Spleen (tissue), 7 donors: ENCODE results near the gene KLC4.

Source experiments
- CTCF ChIP-seq, 11 experiments: fragments of 200-600 bp in 7 of 11; fragments of 450-650 bp in 4 of 11; sonication (generic) in 4 of 11; IDR thresholded peaks in 8 of 11; conservative IDR thresholded peaks in 3 of 11; 1 replicate in 7 of 11; 2 replicates in 4 of 11; pipeline versions ENCODE4 v1.4.0 to v1.8.0; 2016 to 2021; ENCODE audit warnings: antibody characterized with exemption in 11 of 11, inconsistent platforms in 4 of 11, mild to moderate bottlenecking in 1 of 11
- POLR2AphosphoS5 ChIP-seq, 3 donors: sonication (generic); formaldehyde crosslinking; IDR thresholded peaks; one replicate each; pipeline ENCODE4 v1.5.1; 2017; ENCODE audit warnings: antibody characterized with exemption in 3 of 3
- donor health status: DM: no; HTN: no; CAD: no; lungs with moderate emphysema.
- donor health status: DM: no; HTN: no; CAD: no.
- donor health status: DM: no; HTN: no; CAD: no.

- TF ChIP-seq CTCF (IDR thresholded peaks at IDR 0.05 in 8 of 11, conservative IDR thresholded peaks at IDR 0.05 in 3 of 11) (no peak), POLR2AphosphoS5 (IDR thresholded peaks at IDR 0.05) (no peak)
These were observed 42.5 kb upstream of the KLC4 start for GRCh38 chr6:43016943-43017334.
